PC-3 (cell line): ENCODE results near the gene ARHGAP8.

Experiments
- EZH2 ChIP-seq: fragments of 300-600 bp; sonication (generic); IDR thresholded peaks from one replicate; pipeline ENCODE4 v1.6.1; 2017; ENCODE audit warnings: antibody characterized with exemption, mild to moderate bottlenecking, low read length; ENCODE audit not compliant: unreplicated experiment
- EZH2phosphoT487 ChIP-seq: fragments of 300-600 bp; sonication (generic); IDR thresholded peaks from 2 replicates; pipeline ENCODE4 v1.6.1; 2018; ENCODE audit warnings: mild to moderate bottlenecking, antibody characterized with exemption, low read length, borderline replicate concordance
- TF ChIP-seq, protein P1 (sequence below): fragments of 300-600 bp; sonication (generic); conservative IDR thresholded peaks from 2 replicates; pipeline ENCODE4 v1.5.1; 2017; ENCODE audit warnings: antibody characterized with exemption, low read depth, mild to moderate bottlenecking, low read length

GRCh38 chr22:44898236-44898635 is 145.9 kb downstream of the ARHGAP8 start:
- TF ChIP-seq, protein P1, sequence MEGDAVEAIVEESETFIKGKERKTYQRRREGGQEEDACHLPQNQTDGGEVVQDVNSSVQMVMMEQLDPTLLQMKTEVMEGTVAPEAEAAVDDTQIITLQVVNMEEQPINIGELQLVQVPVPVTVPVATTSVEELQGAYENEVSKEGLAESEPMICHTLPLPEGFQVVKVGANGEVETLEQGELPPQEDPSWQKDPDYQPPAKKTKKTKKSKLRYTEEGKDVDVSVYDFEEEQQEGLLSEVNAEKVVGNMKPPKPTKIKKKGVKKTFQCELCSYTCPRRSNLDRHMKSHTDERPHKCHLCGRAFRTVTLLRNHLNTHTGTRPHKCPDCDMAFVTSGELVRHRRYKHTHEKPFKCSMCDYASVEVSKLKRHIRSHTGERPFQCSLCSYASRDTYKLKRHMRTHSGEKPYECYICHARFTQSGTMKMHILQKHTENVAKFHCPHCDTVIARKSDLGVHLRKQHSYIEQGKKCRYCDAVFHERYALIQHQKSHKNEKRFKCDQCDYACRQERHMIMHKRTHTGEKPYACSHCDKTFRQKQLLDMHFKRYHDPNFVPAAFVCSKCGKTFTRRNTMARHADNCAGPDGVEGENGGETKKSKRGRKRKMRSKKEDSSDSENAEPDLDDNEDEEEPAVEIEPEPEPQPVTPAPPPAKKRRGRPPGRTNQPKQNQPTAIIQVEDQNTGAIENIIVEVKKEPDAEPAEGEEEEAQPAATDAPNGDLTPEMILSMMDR = no peak
- TF ChIP-seq EZH2 = no peak
- no peak for TF ChIP-seq EZH2phosphoT487
